ENCODE data around the gene RGS3.

RGS3 gene

GRCh38 chr9:113613815-113614413, 150.4 kb downstream of the RGS3 start:
- H3K36me3 ChIP-seq (replicated peaks; ENCODE audit: insufficient read depth, low read length), result no peaks in the 10 kb centered on the region
- no peaks in the 10 kb centered on the region for H3K4me1 ChIP-seq (ENCODE audit: low read length)
- H3K9me2 ChIP-seq (replicated peaks; ENCODE audit: insufficient read depth, low read length), result no peaks in the 10 kb centered on the region
- H4K20me1 ChIP-seq (ENCODE audit: insufficient read depth, low read length), result no peaks in the 10 kb centered on the region
- no peak overlapping the region for H3K9ac ChIP-seq (ENCODE audit: low read length)
- H3F3A ChIP-seq (ENCODE audit: insufficient read depth, low read length), result no peaks in the 10 kb centered on the region
- no peak for TF ChIP-seq EZH2 (optimal IDR thresholded peaks at IDR 0.05; ENCODE audit: low read depth, low read length)
- TF ChIP-seq CTCF (IDR thresholded peaks at IDR 0.05; ENCODE audit: low read length), result no peak
- TF ChIP-seq EZH2phosphoT487 (IDR thresholded peaks at IDR 0.05; ENCODE audit: low read length), result no peak
- no peak for DNase-seq
- H3K27me3 ChIP-seq (replicated peaks; ENCODE audit: insufficient read depth, low read length), result no peaks in the 10 kb centered on the region
- no peak overlapping the region for H3K4me3 ChIP-seq (ENCODE audit: low read length)
- no peaks in the 10 kb centered on the region for H3K79me2 ChIP-seq (ENCODE audit: low read length)
- no peaks in the 10 kb centered on the region for H3K9me3 ChIP-seq (replicated peaks; ENCODE audit: insufficient read depth, low read length)
- H2AFZ ChIP-seq (ENCODE audit: low read length), result no peak overlapping the region
- no peak overlapping the region for H3K27ac ChIP-seq (ENCODE audit: low read length)
- no peak overlapping the region for H3K4me2 ChIP-seq (ENCODE audit: low read depth, low read length)

GRCh38 chr9:113614843-113615648, 151.5 kb downstream of the RGS3 start:
- no peak for DNase-seq
- Histone ChIP-seq H3K4me1 (ENCODE audit: low read length) (no peaks in the 10 kb centered on the region), H3K79me2 (ENCODE audit: low read length) (no peaks in the 10 kb centered on the region), H3K27me3 (replicated peaks; ENCODE audit: insufficient read depth, low read length) (no peaks in the 10 kb centered on the region), H3K9me2 (replicated peaks; ENCODE audit: insufficient read depth, low read length) (no peaks in the 10 kb centered on the region), H3K4me3 (ENCODE audit: low read length) (no peak overlapping the region), H3K27ac (ENCODE audit: low read length) (no peak overlapping the region), H3K4me2 (ENCODE audit: low read depth, low read length) (no peak overlapping the region), H2AFZ (ENCODE audit: low read length) (no peak overlapping the region), H3K9ac (ENCODE audit: low read length) (no peak overlapping the region), H4K20me1 (ENCODE audit: insufficient read depth, low read length) (no peaks in the 10 kb centered on the region), H3K36me3 (replicated peaks; ENCODE audit: insufficient read depth, low read length) (no peaks in the 10 kb centered on the region), H3F3A (ENCODE audit: insufficient read depth, low read length) (no peaks in the 10 kb centered on the region), H3K9me3 (replicated peaks; ENCODE audit: insufficient read depth, low read length) (no peaks in the 10 kb centered on the region)
- no peak for TF ChIP-seq EZH2phosphoT487 (IDR thresholded peaks at IDR 0.05; ENCODE audit: low read length)
- no peak for TF ChIP-seq CTCF (IDR thresholded peaks at IDR 0.05; ENCODE audit: low read length)
- no peak for TF ChIP-seq EZH2 (optimal IDR thresholded peaks at IDR 0.05; ENCODE audit: low read depth, low read length)

GRCh38 chr9:113616116-113616515, 152.6 kb downstream of the RGS3 start:
- Histone ChIP-seq H3K4me2 (ENCODE audit: low read depth, low read length) (no peak overlapping the region), H3K9me2 (replicated peaks; ENCODE audit: insufficient read depth, low read length) (no peaks in the 10 kb centered on the region), H3K4me3 (ENCODE audit: low read length) (no peak overlapping the region), H3K9ac (ENCODE audit: low read length) (no peak overlapping the region), H3K9me3 (replicated peaks; ENCODE audit: insufficient read depth, low read length) (no peaks in the 10 kb centered on the region), H3K27me3 (replicated peaks; ENCODE audit: insufficient read depth, low read length) (no peaks in the 10 kb centered on the region; the same call in 1 of the 2 replicates), H3K4me1 (ENCODE audit: low read length) (no peaks in the 10 kb centered on the region), H4K20me1 (ENCODE audit: insufficient read depth, low read length) (no peaks in the 10 kb centered on the region), H3K79me2 (ENCODE audit: low read length) (no peaks in the 10 kb centered on the region), H3K36me3 (replicated peaks; ENCODE audit: insufficient read depth, low read length) (no peaks in the 10 kb centered on the region), H2AFZ (ENCODE audit: low read length) (no peak overlapping the region), H3K27ac (ENCODE audit: low read length) (no peak overlapping the region), H3F3A (ENCODE audit: insufficient read depth, low read length) (no peaks in the 10 kb centered on the region)
- TF ChIP-seq CTCF (IDR thresholded peaks at IDR 0.05; ENCODE audit: low read length), result no peak
- no peak for TF ChIP-seq EZH2 (optimal IDR thresholded peaks at IDR 0.05; ENCODE audit: low read depth, low read length)
- TF ChIP-seq EZH2phosphoT487 (IDR thresholded peaks at IDR 0.05; ENCODE audit: low read length), result no peak
- DNase-seq, result no peak

Data from MM.1S (cell line).